Suprapubic skin (tissue), 4 donors: ENCODE data around the gene GPATCH4. TPM values are rescaled to one million over a fixed set of nuclear protein-coding genes. Genes with fewer than 3 reads are reported as not detected.
A peak's percentile ranks its signal among the peaks of the same experiment; 100 is the strongest.

Source experiments
- DNase-seq, 2 donors: peaks; one replicate each; pipeline ENCODE4 v3.0.0-alpha.2; 2019; ENCODE audit warnings: low spot score in 2 of 2
- H3K27ac ChIP-seq: fragments of 200-600 bp; sonication (generic); one replicate; pipeline ENCODE4 v1.5.1; 2019
- H3K27me3 ChIP-seq: fragments of 200-600 bp; sonication (generic); one replicate; pipeline ENCODE4 v1.5.1; 2019
- H3K36me3 ChIP-seq: fragments of 200-600 bp; sonication (generic); one replicate; pipeline ENCODE4 v1.5.1; 2019
- H3K4me1 ChIP-seq: fragments of 200-600 bp; sonication (generic); one replicate; pipeline ENCODE4 v1.5.1; 2019
- H3K4me3 ChIP-seq: fragments of 200-600 bp; sonication (generic); one replicate; pipeline ENCODE4 v1.5.1; 2019; ENCODE audit warnings: mild to moderate bottlenecking
- H3K9me3 ChIP-seq: fragments of 200-600 bp; sonication (generic); one replicate; pipeline ENCODE4 v1.5.1; 2019
- CTCF ChIP-seq, 2 donors: fragments of 200-600 bp in 1 of 2; fragments of 450-650 bp in 1 of 2; sonication (generic) in 1 of 2; IDR thresholded peaks; one replicate each; pipeline ENCODE4 v1.5.1; 2016 to 2019; ENCODE audit warnings: antibody characterized with exemption in 2 of 2, mild to moderate bottlenecking in 1 of 2, moderate library complexity in 1 of 2
- EP300 ChIP-seq: sonication (generic); formaldehyde crosslinking; IDR thresholded peaks from one replicate; pipeline ENCODE4 v1.6.1; 2017; ENCODE audit warnings: antibody characterized with exemption
- POLR2A ChIP-seq, 2 donors: fragments of 450-650 bp; IDR thresholded peaks; one replicate each; pipeline ENCODE4 v1.6.1; 2017; ENCODE audit warnings: antibody characterized with exemption in 2 of 2, mild to moderate bottlenecking in 2 of 2, moderate library complexity in 2 of 2
- POLR2AphosphoS5 ChIP-seq, 3 donors: sonication (generic); formaldehyde crosslinking; IDR thresholded peaks; one replicate each; pipeline ENCODE4 v1.6.1; 2017; ENCODE audit warnings: antibody characterized with exemption in 3 of 3
- whole genome bisulfite sequencing: methylation state at CpG from one replicate; pipeline ENCODE4 v1.1.5; 2018; 5-methylcytosine and 5-hydroxymethylcytosine counted together
- total RNA-seq, 4 donors: library from RNA; depleted of rRNA; stranded (reverse); fragments of >200 nt; gene quantifications; one replicate each; pipeline ENCODE4 v1.1.0, GENCODE V29; 2016

GPATCH4 gene
- total RNA-seq, 4 donors from 2014 or later, result 15.9 to 25.1 (median 20.5) TPM

GRCh38 chr1:156643049-156643777 is 41.9 kb upstream of the GPATCH4 start:
- H3K4me1 ChIP-seq, result peaks cover 15% of the 10 kb centered on the region
- H3K9me3 ChIP-seq, result no peaks in the 10 kb centered on the region
- no peak overlapping the region for H3K4me3 ChIP-seq
- H3K27me3 ChIP-seq, result peaks cover 100% of the 10 kb centered on the region
- no peak for DNase-seq
- H3K27ac ChIP-seq, result no peak overlapping the region
- no peaks in the 10 kb centered on the region for H3K36me3 ChIP-seq
- WGBS, result 73% methylated on average over 6 of the region's 7 CpGs
- TF ChIP-seq POLR2AphosphoS5 (IDR thresholded peaks at IDR 0.05), result no peak
- TF ChIP-seq EP300, result no peak
- TF ChIP-seq POLR2A (IDR thresholded peaks at IDR 0.05), result no peak
- no peak for TF ChIP-seq CTCF (IDR thresholded peaks at IDR 0.05)

- Histone ChIP-seq H3K9me3 (no peaks in the 10 kb centered on the region), H3K27me3 (peaks cover 100% of the 10 kb centered on the region), H3K4me1 (peaks cover 15% of the 10 kb centered on the region), H3K27ac (no peak overlapping the region), H3K36me3 (no peaks in the 10 kb centered on the region), H3K4me3 (peak overlapping the region; percentile 46)
- WGBS, result 19% methylated on average over 18 of the region's 40 CpGs
- no peak for TF ChIP-seq POLR2A (IDR thresholded peaks at IDR 0.05)
- DNase-seq, result no peak
These were observed 41.2 kb upstream of the GPATCH4 start for GRCh38 chr1:156642265-156643048.

- H3K27ac ChIP-seq, result no peak within 1 kb of the TSS
- peaks cover 100% of the 10 kb centered on the region for H3K27me3 ChIP-seq
- under 1% methylated on average over 25 of the region's 46 CpGs for WGBS
- H3K36me3 ChIP-seq, result no peaks in the 10 kb centered on the region
- DNase-seq, result no peak
- TF ChIP-seq POLR2AphosphoS5 (IDR thresholded peaks at IDR 0.05) (no peak), EP300 (no peak), POLR2A (IDR thresholded peaks at IDR 0.05) (no peak), CTCF (IDR thresholded peaks at IDR 0.05) (no peak)
- peak within 1 kb of the TSS; percentile 46 for H3K4me3 ChIP-seq
- no peaks in the 10 kb centered on the region for H3K9me3 ChIP-seq
- peaks cover 15% of the 10 kb centered on the region for H3K4me1 ChIP-seq
These were observed 40.5 kb upstream of the GPATCH4 start, which contains the start of gene BCAN for GRCh38 chr1:156641761-156642264. BCAN (plus strand) TSS chr1:156642117; CDS start chr1:156646055, 3,938 bp downstream.

- Histone ChIP-seq H3K4me3 (peak overlapping the region; percentile 46), H3K27me3 (peaks cover 99% of the 10 kb centered on the region), H3K36me3 (no peaks in the 10 kb centered on the region), H3K9me3 (no peaks in the 10 kb centered on the region), H3K4me1 (peaks cover 15% of the 10 kb centered on the region), H3K27ac (no peak overlapping the region)
- 34% methylated on average over 6 of the region's 6 CpGs for WGBS
- DNase-seq, result no peak
- no peak for TF ChIP-seq EP300
These were observed 39.8 kb upstream of the GPATCH4 start for GRCh38 chr1:156640842-156641706.

- Histone ChIP-seq H3K27ac (no peak overlapping the region), H3K27me3 (peaks cover 97% of the 10 kb centered on the region), H3K4me3 (no peak overlapping the region), H3K36me3 (no peaks in the 10 kb centered on the region), H3K9me3 (no peaks in the 10 kb centered on the region), H3K4me1 (peaks cover 15% of the 10 kb centered on the region)
- no peak for TF ChIP-seq CTCF (IDR thresholded peaks at IDR 0.05)
- no peak for TF ChIP-seq POLR2AphosphoS5 (IDR thresholded peaks at IDR 0.05)
- TF ChIP-seq POLR2A (IDR thresholded peaks at IDR 0.05), result no peak
- TF ChIP-seq EP300, result no peak
- no peak for DNase-seq
- WGBS, result 62% methylated on average over 4 of the region's 6 CpGs
These were observed 38.4 kb upstream of the GPATCH4 start for GRCh38 chr1:156639601-156640101.
